ENCODE results near the gene ZNF550. TPM values are rescaled to one million over a fixed set of nuclear protein-coding genes. Genes with fewer than 3 reads are reported as not detected.
"Not testable (repeated sequence)": the region's sequence is repeated elsewhere in the genome, so short reads cannot be mapped to it uniquely, and the experiment has no call there.

The ZNF550 gene
- total RNA-seq, 1 donor from 2014 or later, result 9.7 TPM

DNA sequence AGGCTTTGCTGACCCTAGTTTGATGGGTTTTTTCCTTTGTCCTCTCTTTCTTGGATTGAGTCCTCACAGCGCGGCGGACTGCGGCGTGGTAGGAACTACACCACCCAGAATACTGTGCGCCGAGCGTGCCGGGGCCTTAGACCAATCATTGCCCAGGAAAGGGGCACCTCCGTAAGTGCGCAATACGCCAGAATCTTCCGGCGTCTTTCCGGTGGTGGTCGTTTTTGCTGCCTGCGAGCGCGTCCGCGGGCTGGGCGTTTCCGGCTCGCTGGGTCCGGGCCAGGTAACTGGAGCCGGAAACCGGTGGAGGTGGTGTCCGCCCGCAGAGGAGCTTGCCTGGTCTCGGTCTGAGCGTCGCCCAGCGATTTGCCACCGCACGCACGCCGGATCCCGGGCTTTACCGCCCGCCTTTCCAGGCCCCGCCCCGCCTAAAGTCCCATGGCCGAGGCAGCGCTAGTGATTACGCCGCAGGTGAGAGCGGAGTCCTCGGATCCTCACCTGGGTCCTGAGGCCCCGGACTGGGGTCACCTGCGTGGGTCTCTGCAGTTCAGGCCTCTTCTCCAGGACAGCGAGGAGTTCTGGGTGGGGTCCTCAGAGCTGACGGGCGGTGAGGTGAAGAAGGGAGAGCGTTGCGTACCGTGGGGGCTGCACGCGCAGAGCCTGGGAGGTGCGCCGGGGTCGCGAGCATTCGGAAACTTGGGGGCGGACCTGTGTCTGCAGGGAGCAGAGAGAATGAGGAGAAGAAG lies 32.4 kb downstream of the ZNF550 start, which contains the start of gene ZNF549:
Gene ZNF549 (plus strand): TSS at position 221 of the 746 bp plus-strand sequence. CDS start 218 bp downstream, at position 439.
- Histone ChIP-seq H3K4me3 (ENCODE audit: low read depth, low read length) (peak within 1 kb of the TSS; percentile 86), H3K27me3 (ENCODE audit: control insufficient read depth, insufficient read depth, low read length) (no peaks in the 10 kb centered on the region), H3K36me3 (ENCODE audit: control insufficient read depth, insufficient read depth, low read length) (peaks cover 2% of the 10 kb centered on the region)
- TF ChIP-seq, protein P1, sequence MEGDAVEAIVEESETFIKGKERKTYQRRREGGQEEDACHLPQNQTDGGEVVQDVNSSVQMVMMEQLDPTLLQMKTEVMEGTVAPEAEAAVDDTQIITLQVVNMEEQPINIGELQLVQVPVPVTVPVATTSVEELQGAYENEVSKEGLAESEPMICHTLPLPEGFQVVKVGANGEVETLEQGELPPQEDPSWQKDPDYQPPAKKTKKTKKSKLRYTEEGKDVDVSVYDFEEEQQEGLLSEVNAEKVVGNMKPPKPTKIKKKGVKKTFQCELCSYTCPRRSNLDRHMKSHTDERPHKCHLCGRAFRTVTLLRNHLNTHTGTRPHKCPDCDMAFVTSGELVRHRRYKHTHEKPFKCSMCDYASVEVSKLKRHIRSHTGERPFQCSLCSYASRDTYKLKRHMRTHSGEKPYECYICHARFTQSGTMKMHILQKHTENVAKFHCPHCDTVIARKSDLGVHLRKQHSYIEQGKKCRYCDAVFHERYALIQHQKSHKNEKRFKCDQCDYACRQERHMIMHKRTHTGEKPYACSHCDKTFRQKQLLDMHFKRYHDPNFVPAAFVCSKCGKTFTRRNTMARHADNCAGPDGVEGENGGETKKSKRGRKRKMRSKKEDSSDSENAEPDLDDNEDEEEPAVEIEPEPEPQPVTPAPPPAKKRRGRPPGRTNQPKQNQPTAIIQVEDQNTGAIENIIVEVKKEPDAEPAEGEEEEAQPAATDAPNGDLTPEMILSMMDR (IDR thresholded peaks at IDR 0.05; ENCODE audit: insufficient read depth, low read length, severe bottlenecking), result no peak
- no peak for FAIRE-seq
- DNase-seq (ENCODE audit: low read depth), result peak; percentile 88

DNA sequence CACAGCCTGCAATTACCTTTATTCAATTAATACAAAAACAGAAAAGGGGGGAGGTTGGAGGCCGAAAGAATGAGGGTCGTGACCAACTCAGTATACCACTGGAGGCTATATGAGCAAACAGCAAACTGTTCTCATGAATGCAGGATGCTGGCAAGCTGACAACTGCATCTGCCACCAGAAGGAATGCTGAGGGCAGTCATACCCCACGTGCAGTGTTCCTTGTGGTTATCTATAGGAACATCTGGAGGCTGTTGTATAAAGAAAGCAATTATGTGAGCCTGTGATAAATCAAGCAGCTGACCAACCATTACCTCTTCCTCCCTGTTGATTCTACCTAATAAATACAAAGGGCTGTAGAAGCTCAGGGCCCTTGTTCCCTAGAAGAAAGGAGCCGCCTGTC lies 41.6 kb downstream of the ZNF550 start:
- FAIRE-seq, result not testable (repeated sequence)

GRCh38 chr19:57515255-57515654 lies 44.4 kb downstream of the ZNF550 start:
- no peaks in the 10 kb centered on the region for H3K27me3 ChIP-seq (ENCODE audit: control insufficient read depth, insufficient read depth, low read length)
- TF ChIP-seq, protein P1 (IDR thresholded peaks at IDR 0.05; ENCODE audit: insufficient read depth, low read length, severe bottlenecking), result no peak
- FAIRE-seq (no peak), DNase-seq (ENCODE audit: low read depth) (no peak)
- no peak overlapping the region for H3K4me3 ChIP-seq (ENCODE audit: low read depth, low read length)
- H3K36me3 ChIP-seq (ENCODE audit: control insufficient read depth, insufficient read depth, low read length), result peaks cover 3% of the 10 kb centered on the region

More for the DNA sequence above, 41.6 kb downstream of the ZNF550 start:
- not testable (repeated sequence) for H3K27me3 ChIP-seq (ENCODE audit: control insufficient read depth, insufficient read depth, low read length); H3K36me3 ChIP-seq (ENCODE audit: control insufficient read depth, insufficient read depth, low read length); DNase-seq (ENCODE audit: low read depth); H3K4me3 ChIP-seq (ENCODE audit: low read depth, low read length)

GRCh38 chr19:57512845-57513244 lies 46.8 kb downstream of the ZNF550 start:
- Histone ChIP-seq H3K27me3 (ENCODE audit: control insufficient read depth, insufficient read depth, low read length) (no peaks in the 10 kb centered on the region), H3K36me3 (ENCODE audit: control insufficient read depth, insufficient read depth, low read length) (peaks cover 3% of the 10 kb centered on the region), H3K4me3 (ENCODE audit: low read depth, low read length) (no peak overlapping the region)
- DNase-seq (ENCODE audit: low read depth) (no peak), FAIRE-seq (no peak)
- TF ChIP-seq, protein P1 (IDR thresholded peaks at IDR 0.05; ENCODE audit: insufficient read depth, low read length, severe bottlenecking), result no peak

- Histone ChIP-seq H3K27me3 (ENCODE audit: control insufficient read depth, insufficient read depth, low read length) (no peaks in the 10 kb centered on the region), H3K4me3 (ENCODE audit: low read depth, low read length) (no peak overlapping the region), H3K36me3 (ENCODE audit: control insufficient read depth, insufficient read depth, low read length) (peaks cover 8% of the 10 kb centered on the region)
- FAIRE-seq, result no peak
- TF ChIP-seq, protein P1 (IDR thresholded peaks at IDR 0.05; ENCODE audit: insufficient read depth, low read length, severe bottlenecking), result no peak
- DNase-seq (ENCODE audit: low read depth), result no peak
These were observed 48.2 kb downstream of the ZNF550 start for GRCh38 chr19:57511484-57511883.

DNA sequence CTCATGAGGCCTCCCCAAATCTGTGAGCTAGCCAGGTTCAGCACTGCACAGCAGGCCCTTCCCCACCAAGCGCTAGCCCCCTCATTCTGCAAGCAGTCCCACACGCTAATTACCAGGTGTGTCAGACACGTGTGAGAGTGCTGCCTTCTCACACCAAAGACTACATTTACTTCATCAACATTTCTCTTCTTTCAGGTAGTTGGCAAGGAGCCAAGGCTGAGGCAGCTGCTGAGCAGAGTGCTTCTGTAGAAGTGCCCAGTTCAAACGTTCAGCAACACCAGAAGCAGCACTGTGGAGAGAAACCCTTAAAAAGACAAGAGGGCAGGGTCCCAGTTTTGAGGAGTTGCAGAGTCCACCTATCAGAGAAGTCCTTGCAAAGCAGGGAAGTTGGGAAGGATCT lies 53.5 kb downstream of the ZNF550 start:
- TF ChIP-seq, protein P1 (IDR thresholded peaks at IDR 0.05; ENCODE audit: insufficient read depth, low read length, severe bottlenecking), result no peak
- FAIRE-seq (no peak), DNase-seq (ENCODE audit: low read depth) (no peak)
- no peak overlapping the region for H3K4me3 ChIP-seq (ENCODE audit: low read depth, low read length)
- no peaks in the 10 kb centered on the region for H3K27me3 ChIP-seq (ENCODE audit: control insufficient read depth, insufficient read depth, low read length)
- peaks cover 25% of the 10 kb centered on the region for H3K36me3 ChIP-seq (ENCODE audit: control insufficient read depth, insufficient read depth, low read length)

DNA sequence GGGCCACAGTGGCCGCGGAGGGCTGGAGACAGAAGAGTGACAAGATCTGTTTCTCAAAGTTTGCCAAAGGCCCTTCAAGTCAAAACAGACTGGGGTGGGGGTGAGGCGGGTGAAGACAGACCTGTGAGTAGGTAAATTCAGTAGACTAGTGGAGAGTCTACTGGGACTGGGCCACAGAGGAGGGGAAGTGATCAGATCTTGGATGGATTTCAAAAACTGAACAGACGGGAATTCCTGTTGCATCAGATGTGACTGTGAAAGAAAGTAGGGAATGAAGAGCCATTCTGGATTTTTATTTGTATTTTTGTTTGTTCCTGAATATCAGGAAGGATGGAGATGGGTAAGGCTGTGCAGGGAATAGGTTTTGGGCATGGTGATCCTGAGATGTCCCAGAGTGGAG lies 59.3 kb downstream of the ZNF550 start:
- peak; percentile 15 for DNase-seq (ENCODE audit: low read depth)

DNA sequence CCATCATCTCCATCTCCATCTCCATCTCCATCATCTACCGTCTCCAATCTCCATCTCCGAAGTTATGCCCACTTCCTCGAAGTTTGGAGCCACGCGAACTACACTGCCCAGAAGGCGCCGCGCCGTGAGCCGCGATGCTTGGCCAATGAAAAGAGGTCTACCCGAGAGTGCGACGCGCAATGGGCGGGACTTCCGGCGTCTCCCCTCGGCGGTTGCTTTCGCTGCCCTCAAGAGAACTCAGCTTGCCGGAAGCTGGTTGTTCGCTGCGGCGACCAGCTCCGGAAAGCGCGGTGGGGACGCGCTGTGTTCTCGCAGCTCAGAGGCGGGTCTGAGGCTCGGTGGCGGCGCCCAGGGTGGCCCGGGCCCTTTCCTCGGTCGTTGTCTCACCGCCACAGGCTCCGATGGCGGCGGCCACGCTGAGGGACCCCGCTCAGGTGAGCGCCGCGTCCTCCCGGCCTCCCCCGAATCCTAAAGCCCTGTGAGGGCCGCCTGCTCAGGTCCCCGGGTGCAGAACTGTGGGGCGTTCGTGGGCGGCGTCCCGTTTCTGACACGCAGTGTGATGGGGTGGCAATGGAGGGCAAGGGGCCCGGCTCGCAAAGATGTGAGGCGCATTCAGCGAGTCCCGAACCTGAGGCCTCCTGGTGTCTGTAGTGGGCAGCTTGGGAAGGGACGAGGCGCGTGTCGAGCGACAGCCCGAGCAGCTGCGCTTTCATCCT lies 59.8 kb downstream of the ZNF550 start, which contains the start of gene ZNF773:
Gene ZNF773 (plus strand): TSS at position 259 of the 716 bp plus-strand sequence. CDS start 143 bp downstream, at position 402.
- H3K27me3 ChIP-seq (ENCODE audit: control insufficient read depth, insufficient read depth, low read length), result not testable (repeated sequence)
- Histone ChIP-seq H3K4me3 (ENCODE audit: low read depth, low read length) (peak within 1 kb of the TSS; percentile 74), H3K36me3 (ENCODE audit: control insufficient read depth, insufficient read depth, low read length) (peaks cover 14% of the 10 kb centered on the region)
- FAIRE-seq (peak; percentile 66), DNase-seq (ENCODE audit: low read depth) (peak; percentile 88)

More for the DNA sequence above, 59.3 kb downstream of the ZNF550 start:
- peak; percentile 18 for FAIRE-seq
- peaks cover 14% of the 10 kb centered on the region for H3K36me3 ChIP-seq (ENCODE audit: control insufficient read depth, insufficient read depth, low read length)
- H3K4me3 ChIP-seq (ENCODE audit: low read depth, low read length), result peak overlapping the region; percentile 38
- not testable (repeated sequence) for H3K27me3 ChIP-seq (ENCODE audit: control insufficient read depth, insufficient read depth, low read length)

DNA sequence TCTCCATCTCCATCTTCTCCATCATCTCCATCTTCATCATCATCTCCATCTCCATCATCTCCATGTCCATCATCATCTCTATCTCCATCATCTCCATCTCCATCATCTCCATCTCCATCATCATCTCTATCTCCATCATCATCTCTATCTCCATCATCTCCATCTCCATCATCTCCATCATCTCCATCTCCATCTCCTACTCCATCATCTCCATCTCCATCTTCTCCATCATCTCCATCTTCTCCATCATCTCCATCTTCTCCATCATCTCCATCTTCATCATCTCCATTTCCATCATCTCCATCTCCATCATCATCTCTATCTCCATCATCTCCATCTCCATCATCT lies 60.4 kb downstream of the ZNF550 start:
- not testable (repeated sequence) for H3K27me3 ChIP-seq (ENCODE audit: control insufficient read depth, insufficient read depth, low read length); DNase-seq (ENCODE audit: low read depth); FAIRE-seq; H3K4me3 ChIP-seq (ENCODE audit: low read depth, low read length)
- H3K36me3 ChIP-seq (ENCODE audit: control insufficient read depth, insufficient read depth, low read length), result peaks cover 13% of the 10 kb centered on the region
